Lower leg skin (tissue), 3 donors: ENCODE measurements around the gene FAM53A.

ENCODE experiments used
- POLR2A ChIP-seq, 2 donors: fragments of 450-650 bp; IDR thresholded peaks; one replicate each; pipeline ENCODE4 v1.6.1; 2016 to 2017; ENCODE audit warnings: antibody characterized with exemption in 2 of 2, mild to moderate bottlenecking in 1 of 2, moderate library complexity in 1 of 2
- TF ChIP-seq, protein P1 (sequence below), 3 donors: fragments of 450-650 bp; IDR thresholded peaks; one replicate each; pipeline ENCODE4 v1.5.1; 2016; ENCODE audit warnings: antibody characterized with exemption in 3 of 3, mild to moderate bottlenecking in 3 of 3, moderate library complexity in 2 of 3

DNA sequence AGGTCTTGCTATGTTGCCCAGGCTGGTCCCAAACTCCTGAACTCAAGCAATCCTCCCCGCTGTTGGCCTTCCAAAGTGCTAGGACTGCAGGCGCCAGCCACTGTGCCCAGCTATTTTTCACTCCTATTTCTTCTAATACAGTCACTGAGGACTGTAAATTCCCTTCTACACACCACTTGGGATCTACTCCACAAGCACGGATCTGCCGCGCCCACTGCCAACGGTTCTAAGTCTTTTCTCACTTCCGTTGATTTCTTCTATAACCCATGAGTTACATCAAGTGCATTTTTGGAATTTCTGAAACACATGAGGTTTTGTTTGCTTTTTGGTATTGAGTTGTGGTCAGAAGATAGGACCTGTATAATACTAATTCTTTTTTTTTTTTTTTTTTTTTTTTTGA is 48.6 kb downstream of the FAM53A start:
- TF ChIP-seq, protein P1, sequence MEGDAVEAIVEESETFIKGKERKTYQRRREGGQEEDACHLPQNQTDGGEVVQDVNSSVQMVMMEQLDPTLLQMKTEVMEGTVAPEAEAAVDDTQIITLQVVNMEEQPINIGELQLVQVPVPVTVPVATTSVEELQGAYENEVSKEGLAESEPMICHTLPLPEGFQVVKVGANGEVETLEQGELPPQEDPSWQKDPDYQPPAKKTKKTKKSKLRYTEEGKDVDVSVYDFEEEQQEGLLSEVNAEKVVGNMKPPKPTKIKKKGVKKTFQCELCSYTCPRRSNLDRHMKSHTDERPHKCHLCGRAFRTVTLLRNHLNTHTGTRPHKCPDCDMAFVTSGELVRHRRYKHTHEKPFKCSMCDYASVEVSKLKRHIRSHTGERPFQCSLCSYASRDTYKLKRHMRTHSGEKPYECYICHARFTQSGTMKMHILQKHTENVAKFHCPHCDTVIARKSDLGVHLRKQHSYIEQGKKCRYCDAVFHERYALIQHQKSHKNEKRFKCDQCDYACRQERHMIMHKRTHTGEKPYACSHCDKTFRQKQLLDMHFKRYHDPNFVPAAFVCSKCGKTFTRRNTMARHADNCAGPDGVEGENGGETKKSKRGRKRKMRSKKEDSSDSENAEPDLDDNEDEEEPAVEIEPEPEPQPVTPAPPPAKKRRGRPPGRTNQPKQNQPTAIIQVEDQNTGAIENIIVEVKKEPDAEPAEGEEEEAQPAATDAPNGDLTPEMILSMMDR (IDR thresholded peaks at IDR 0.05), result no peak
- no peak for TF ChIP-seq POLR2A (IDR thresholded peaks at IDR 0.05)
